Right renal pelvis (tissue), 4 donors: ENCODE results near the gene ATE1. TPM values are rescaled to one million over a fixed set of nuclear protein-coding genes. Genes with fewer than 3 reads are reported as not detected.
"Not testable (repeated sequence)": the region's sequence is repeated elsewhere in the genome, so short reads cannot be mapped to it uniquely, and the experiment has no call there.

ENCODE experiments used
- DNase-seq, 4 donors: peaks; one replicate each; pipeline ENCODE4 v3.0.0-alpha.2; 2013; ENCODE audit warnings: low read depth in 4 of 4, low spot score in 3 of 4, missing footprints in 1 of 4
- polyA plus RNA-seq, 4 donors: library from polyadenylated mRNA; unstranded; fragments of 120-200 nt; gene quantifications; one replicate each; pipeline ENCODE4 v1.2.1, GENCODE V29; 2013; ENCODE audit not compliant: insufficient read length in 4 of 4

Gene ATE1
- polyA plus RNA-seq, 4 donors, result 36.3 to 48.4 (median 43.4) TPM

DNA sequence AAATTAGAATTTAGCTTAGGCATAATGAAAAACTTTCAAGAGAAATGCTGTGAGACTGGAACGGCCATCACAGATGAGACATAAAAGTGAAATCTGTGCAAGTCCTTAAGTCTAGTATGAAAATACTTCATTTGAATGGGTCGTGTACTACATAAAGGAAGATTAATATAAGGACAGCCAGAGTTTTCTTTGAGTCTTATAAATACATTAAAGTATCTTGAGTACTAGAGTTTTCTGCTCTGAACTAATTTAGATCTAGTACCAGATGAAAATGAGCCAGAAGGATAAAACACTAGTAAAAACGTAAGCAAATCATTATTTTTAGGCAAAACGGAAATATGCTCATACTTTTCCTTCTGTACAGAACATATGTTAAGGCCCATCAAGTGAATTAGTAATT is 93.1 kb downstream of the ATE1 start:
- no peak for DNase-seq

DNA sequence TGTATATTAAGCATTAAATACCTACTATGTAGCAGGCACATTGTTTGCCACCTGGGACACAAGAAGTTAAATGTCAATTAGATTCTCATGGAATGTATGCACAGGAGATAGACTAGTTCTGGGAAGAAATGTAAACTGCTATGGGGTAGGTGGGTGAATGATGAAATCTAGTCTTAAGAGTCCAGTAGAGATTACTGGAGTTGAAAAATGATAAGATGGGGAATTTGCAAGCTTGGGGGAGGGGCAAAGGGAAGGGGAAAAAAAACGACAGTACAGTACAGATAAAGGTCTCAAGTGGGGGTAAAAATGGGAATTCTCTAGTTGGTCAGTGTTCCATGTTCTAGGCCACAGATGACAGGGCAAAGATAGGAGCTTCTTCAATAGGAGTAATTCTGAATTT is 94.4 kb downstream of the ATE1 start:
- DNase-seq, result no peak

DNA sequence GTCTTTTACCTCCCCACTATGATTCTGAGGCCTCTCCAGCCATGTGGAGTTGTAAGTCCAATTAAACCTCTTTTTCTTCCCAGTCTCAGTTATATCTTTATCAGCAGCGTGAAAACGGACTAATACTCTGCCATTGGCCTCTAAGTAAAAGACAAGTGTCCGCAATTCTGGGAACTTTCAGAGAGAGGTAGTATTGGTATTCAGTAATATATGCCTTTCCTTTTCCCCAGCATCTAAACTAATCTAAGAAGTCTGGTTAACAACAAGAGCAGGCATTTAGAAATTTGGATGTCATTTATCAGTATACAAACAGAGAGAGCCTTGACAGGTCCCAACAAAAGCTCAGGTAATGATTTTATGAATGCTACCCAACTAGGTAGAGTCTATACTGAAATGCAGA is 95.2 kb downstream of the ATE1 start:
- DNase-seq, result no peak

DNA sequence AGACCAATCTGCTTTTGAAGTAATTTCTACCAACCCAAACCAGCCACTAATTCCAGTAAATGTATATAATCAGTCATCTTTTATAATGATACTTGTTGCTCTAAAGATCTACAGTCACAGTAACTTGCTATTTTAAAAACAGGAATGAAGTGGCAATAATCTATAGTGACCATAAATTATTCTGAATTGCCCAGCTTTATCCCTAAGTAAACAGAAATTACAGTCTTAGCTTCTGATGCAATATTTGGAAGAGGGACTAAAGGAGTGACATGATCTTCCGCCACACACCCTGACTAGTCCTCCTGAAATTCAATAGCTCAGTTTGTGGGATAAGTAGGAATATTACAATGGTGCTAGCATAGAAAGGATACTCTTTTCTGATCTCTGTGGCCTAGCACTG is 96.1 kb downstream of the ATE1 start:
- DNase-seq, result no peak

DNA sequence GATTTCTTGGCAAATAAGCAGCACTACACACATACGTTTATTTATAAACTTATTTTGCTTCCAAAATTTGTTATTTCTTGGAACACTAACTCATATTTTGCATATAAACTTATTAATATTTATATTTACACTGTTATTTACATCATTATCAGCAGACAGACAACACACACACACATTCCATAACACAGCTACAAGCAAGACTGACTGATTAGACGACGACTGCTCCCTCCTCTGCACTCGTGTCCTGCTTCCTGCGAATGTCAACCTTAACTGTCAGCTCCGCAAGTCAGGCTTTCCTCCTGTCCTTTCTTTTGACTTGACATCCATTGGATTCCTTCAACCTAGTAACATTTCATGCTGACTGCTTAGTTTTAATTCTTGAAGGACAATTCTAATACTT is 96.6 kb downstream of the ATE1 start:
- DNase-seq, result no peak

DNA sequence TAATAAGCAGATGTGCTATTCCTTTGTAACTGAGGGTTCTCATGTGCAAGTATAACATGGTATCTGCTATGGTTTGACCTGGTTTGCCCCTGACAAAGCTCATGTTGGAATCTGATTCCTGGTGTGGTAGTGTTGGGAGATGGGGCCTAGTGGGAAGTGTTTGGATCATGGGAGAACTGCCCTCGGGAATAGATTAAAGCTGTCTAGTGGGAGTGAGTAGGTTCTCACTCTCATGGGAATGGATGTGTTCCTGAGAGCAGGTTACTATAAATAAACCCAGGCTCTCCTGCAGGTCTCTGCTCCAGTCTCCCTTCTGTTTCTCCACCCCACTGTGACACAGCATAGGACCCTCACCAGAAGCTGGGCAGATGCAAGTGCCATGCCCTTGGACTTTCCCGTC is 97.7 kb downstream of the ATE1 start:
- no peak for DNase-seq

DNA sequence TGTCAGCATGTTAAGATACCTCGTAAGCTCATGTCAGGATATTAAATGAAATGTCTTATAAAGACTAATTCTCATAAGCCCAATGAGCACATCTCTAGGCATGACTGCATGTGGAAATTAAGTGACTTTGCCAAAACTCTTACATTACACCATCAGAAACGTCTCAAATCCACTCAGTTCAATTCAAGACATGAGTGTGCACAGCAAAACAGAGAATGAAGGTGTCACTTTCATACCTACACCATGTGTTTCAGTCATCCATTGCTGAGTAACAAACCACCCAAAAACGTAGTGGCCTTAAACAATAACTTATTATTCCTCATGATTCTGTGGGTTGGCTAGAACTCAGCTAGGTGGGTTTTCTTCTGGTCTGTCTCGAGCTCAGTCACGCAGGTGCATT is 99.8 kb downstream of the ATE1 start:
- DNase-seq, result no peak

DNA sequence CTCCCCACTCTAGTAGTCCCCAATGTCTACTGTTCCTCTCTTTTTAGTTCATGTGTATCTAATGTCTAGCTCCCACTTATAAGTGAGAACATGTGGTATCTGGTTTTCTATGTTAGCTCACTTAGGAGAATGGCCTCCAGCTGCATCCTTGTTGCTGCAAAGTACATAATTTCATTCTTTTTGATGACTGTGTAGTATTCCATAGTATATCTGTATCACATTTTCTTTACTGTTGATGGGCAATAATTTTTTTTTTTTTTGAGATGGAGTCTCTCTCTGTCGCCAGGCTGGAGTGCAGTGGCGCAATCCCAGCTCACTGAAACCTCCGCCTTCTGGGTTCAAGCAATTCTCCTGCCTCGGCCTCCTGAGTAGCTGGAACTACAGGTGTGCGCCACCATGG is 101.1 kb downstream of the ATE1 start:
- DNase-seq, result not testable (repeated sequence)

DNA sequence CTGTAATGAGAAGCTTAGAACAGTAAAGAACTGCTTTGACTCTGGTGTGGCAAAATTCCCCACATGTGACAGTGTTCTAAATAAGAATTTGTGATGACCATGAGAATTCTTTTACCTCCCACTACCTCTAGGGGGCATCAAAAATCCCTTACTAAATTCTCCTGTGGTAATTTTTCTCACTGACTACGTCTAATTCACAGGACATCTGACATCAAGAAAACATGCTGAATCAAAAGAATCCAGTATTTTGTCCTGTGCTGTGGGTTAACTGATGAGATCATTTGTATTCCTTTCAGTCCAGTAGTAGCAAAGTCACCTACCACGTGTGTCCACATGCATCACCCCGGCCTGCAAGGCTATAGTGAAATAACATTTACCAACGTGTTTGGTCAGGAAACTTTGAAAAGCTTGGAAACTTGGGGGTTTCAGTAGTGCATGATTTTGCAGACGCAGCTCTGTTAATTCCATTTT is 103.8 kb downstream of the ATE1 start:
- DNase-seq, result no peak

DNA sequence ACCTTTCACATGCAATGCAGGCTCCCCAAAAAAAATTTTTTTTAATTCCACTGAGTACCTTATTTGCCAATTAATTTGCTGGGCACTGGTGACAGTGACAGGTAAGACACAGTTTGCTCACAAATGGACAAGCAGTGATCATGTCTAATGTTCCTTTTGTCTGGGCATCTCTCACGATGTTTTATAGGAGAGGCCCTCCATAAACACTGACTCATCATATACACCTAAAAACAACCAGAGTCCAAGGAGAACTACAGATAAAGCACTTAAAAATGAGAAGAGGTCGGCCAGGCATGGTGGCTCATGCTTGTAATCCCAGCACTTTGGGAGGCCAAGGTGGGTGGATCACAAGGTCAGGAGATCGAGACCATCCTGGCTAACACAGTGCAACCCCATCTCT is 105.1 kb downstream of the ATE1 start:
- no peak for DNase-seq

DNA sequence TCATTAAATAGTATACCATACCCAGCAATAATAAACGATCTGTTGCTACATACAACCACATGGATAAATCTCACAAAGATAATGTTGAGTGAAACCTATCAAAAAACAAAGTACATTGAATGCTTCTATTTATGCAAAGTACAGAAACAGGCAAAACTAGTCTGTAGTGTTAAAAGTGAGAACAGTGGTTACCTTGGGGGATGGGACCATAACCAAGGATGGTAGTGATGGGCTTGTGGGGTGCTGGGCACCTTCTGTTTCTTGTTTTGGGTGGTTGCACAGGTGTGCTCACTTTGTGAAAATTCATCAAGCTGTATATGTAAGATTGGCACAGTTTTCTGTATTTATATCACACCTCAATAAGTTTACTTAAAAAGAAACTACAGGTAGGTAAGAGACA is 105.7 kb downstream of the ATE1 start:
- DNase-seq, result no peak

DNA sequence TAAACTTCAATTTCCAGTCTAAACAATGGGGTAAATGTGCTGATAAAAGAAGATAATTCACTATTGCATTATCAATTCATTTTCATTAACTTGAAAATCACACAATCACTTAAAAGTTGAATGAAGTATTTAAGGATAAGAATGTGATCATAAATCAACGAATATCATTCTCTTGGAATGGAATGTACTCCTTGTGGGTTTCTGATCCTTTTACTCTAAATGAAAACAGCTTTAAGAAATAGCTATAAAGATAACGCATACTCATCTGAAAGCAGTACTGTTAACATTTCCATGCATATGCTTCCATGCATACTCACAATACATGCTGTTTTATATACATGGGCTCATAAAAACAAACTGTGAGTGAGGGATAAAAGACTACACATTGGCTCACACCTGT is 108.8 kb downstream of the ATE1 start:
- DNase-seq, result no peak

DNA sequence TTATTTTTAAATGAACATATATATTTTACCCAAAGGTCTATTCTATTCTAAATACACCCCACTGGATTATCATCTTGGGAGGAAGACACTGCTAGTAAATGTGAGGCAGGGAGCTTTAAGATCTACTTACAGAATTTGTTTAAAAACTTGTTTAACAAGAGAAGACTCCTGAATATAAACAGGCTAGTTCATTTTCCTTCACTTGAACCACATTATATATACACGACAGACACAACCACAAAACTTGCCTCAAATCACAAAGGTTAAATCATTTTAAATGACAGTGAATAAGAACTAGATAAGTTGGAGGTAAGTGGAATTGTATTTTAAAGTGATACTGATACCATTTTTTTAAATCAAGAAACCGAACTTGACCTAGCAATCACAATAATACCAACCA is 109.2 kb downstream of the ATE1 start:
- DNase-seq, result no peak

DNA sequence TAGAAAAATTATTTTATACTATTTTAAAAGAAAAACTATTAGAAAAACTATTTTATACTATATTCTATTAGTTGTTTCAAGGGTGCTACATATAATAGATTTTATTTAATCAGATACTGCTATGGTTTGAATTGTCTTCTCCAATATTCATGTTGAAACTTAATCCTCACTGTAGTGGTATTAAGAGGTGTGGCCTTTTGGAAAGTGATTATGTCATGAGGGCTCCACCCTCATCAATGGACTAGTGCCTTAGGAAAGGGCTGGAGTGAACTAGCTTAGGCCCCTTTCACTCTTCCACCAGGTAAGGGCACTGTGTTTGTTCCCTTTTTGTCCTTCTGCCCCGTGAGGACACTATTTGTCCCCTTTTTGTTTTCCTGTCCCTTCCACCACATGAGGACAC is 111.6 kb downstream of the ATE1 start:
- no peak for DNase-seq

DNA sequence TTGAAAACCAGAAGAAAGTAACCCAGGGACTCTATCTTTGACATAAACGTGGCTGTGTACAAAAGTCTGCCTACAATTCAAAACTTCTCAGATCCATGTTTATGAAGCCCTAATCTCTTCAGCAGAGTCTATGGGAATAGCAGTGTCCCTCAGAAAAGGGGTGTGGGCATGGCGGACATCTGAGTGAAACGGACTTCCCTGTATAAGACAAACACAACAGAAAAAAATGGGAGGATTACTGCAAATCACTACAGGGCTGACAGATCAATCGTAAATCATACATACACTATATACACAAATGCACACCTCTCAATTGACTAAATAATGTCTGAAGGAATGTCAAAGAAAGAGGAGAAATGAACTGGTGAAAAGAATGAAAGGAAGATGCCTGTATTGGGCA is 114.0 kb downstream of the ATE1 start:
- DNase-seq, result no peak

DNA sequence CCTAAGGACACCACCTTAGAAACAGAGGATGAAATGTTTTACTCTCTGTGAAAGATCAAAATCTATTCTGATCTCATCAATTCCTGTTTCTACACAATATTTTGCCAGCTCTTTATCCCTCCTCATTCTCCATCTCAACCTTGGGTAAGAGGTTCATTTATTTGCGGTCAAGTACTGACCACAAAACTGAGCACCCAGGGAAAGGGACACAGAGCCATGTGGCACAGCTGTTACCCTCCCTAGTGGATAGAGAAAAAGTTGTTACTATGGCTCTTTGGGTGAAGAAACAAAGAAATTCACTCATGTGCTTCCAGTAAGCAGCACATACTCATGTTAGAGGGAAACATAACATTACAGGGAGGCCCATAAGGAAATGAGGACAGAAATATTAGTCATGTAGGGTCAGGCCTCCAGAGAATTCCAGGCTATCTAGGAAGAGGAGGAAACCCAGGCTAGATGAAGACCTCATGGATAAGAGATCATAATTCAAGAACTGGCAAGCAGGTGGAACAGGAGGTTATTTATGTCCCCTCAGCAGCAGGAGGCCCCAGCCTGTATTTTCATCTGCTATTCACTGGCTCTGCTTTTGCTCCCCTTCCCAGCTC is 114.5 kb downstream of the ATE1 start:
- DNase-seq, result no peak

DNA sequence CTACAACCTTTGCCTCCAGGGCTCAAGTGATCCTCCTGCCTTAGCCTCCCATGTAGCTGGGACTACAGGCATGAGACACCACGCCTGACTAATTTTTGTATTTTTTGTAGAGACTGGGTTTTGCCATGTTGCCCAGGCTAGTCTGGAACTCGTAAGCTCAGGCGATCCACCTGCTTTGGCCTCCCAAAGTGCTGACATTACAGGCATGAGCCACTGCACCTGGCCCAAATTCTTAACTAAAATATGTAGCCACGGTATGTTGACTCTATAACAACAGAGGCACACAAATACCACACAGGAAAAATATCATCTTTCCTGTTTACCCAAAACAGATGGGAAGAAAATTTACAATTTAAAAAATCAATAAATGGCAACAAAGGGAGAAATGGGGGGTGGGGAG is 115.8 kb downstream of the ATE1 start:
- DNase-seq, result no peak

DNA sequence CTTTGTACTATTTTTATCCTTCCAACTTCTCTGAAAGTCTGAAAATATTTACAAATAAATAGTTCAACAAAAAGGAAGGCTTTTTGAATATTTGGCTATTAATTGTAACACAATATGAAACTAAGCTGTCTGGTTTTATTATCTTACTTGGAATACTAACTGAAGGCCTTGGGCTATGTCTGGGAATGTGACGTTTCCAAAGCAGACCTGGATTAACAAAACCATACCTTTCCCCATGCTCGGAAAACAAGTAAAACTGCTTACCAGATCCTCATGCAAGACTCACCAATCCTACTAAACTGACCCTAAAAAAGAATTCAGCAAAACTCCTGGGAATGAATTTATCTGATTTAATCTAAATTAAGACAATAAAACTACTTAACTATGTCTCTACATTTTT is 116.4 kb downstream of the ATE1 start:
- no peak for DNase-seq

DNA sequence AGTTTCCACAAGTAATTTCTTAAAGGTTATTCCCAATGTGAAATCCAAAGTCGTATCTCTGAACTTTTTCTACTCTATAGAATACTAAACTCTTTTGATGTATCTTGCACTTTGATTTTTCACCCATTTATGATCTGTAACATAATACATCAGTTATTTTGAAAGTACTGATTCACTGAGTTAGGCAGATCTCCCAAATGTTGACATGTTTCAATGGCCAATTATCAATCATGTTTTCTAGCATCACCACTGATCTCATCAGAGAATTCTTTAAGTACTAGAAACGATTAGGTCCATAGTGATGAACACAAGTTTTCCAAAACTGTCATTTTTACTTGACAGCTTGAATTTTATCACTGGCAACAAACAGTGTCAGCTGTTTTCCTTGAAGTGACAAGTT is 119.0 kb downstream of the ATE1 start:
- no peak for DNase-seq

DNA sequence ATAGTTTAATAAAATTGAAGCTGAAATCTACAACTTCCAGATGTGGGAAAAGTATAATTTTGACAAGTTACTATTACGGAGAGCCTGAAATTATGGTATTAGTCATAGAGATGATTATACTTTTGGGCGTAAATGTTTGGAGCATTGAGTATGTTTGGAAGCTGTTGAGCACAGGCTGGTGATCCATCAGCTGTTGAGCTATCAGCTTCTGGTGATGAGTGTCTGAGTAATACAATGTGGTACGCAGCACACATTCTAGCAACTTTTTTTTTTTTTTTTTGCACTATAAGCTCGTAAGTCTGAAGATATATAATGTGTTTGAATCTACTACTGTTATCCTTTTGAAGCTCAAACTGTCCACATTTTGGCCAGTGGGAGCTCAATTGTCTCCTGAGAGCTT is 123.4 kb downstream of the ATE1 start:
- DNase-seq, result no peak

DNA sequence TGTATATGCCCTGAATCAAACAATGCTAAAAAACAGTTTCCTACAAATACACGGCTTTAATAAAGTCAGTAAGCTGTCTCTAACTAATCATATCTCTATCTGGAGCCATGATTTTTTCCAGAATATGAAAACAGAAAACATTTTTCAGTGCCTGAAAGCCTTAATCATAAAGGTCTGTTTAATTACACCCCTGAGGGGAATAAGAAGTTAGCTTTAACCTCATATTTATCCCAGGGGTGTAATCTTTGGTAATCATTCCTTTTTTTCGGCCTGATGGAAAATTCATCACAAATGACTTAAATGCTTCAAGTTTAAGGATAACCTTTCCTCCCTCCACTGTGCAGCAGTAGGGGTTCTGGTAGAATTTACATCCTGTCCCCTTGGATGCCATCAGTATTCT is 124.2 kb downstream of the ATE1 start:
- DNase-seq, result no peak

DNA sequence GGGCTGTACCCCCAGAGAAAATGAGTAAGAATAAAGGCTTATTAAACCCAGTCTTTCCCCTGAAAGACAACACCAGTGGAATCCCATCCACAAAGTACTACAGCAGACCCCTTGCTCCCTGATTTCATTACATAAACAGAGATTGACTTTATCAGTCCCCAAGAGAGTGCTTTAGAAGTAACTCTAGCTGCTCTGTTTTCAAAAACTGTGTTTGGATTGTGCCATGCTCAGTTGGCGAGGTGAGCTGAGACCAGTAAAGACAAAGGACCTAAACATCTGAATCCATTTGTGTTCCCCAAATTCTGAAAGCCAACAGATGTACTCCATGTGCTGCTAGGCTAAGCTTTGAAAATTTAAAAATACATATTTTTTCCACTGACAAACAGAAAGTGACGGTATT is 127.0 kb downstream of the ATE1 start:
- no peak for DNase-seq

DNA sequence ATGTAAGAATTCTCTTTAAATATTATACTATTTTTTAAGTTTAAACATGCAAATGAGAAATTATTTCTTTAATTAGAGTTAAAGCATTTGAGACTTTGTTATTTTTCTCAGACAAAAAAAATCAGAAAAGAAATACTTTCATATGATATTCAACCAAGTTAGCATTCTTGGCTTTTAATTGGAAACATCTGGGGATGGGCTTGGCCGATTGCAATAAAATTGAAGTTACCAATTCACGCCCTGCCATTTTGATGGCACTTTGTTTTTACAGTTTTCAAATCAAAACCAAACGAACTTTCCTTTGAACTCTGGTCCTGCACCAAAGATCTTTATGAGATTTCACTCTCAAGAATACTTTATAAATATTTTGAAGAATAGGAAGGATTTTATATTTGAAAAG is 127.7 kb downstream of the ATE1 start:
- no peak for DNase-seq
